ENCODE data around the gene CTNNA2. TPM values are rescaled to one million over a fixed set of nuclear protein-coding genes. Genes with fewer than 3 reads are reported as not detected.

The CTNNA2 gene
- polyA plus RNA-seq, 4 donors: 0.27 to 2.8 (median 1.3) TPM; not detected in 1

DNA sequence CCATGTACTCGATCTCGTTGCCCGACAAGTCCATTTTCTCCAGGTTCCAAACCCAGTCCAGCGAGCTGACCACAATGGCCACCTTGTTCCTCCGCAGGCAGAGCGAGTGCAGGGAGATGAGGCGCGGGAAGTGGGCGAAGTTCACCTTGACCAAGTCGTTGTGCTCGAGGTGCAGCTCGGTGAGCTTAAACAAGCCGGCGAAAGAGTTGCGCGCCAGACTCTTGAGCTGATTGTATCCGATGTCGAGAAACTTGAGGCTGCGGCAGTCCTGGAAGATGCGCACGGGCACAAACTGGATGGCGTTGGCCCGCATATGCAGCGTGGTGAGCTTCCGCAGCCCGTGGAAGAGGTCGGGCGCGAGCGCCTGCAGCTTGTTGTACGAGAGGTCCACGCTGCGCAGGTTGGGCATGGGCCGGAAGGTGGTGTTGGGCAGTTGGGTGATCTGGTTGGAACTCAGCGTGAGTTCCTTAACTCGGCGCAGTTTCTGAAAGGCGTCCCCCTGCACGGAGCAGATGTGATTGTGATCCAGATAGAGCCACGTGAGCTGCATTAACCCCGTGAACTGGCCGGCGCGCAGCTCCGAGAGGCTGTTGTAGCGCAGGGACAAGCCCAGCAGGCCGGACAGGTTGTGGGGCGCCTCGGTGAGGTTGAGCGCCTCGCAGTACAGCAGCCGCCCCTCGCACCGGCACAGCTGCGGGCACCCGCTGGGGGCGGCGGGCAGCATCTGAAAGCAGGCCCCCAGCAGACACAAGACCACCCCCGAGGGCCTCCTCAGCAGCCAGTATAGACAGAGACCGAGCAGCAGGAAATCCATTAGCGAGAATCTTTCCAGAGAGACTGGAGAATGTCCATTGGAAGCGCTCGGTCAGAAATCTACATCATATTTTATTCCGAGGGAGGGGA is 790.4 kb downstream of the CTNNA2 start:
- WGBS, 3 donors: 4 to 7% (median 6%) methylated on average over 64 of the region's 64 CpGs
- Histone ChIP-seq H3K4me3 (ENCODE audit: low read depth in 1 of 3, low read length in 3 of 3) (peak overlapping the region in 1 of 3 donors; percentile 39), H3K4me1 (ENCODE audit: control insufficient read depth in 3 of 3, insufficient read depth in 2 of 3, low read depth in 1 of 3, low read length in 2 of 3) (no peaks in the 10 kb centered on the region), H3K9me3 (ENCODE audit: control insufficient read depth in 2 of 2, insufficient read depth in 1 of 2, low read depth in 1 of 2, low read length in 1 of 2) (no peaks in the 10 kb centered on the region), H3K36me3 (ENCODE audit: control insufficient read depth in 3 of 3, insufficient read depth in 2 of 3, low read depth in 1 of 3, low read length in 3 of 3) (no peaks in the 10 kb centered on the region), H3K27ac (ENCODE audit: low read depth in 1 of 3, low read length in 2 of 3) (no peak overlapping the region), H3K27me3 (ENCODE audit: control insufficient read depth in 3 of 3, insufficient read depth in 3 of 3, low read length in 3 of 3) (peaks cover 13 to 68% (median 31%) of the 10 kb centered on the region in 3 donors)
- no peak for FAIRE-seq
- DNase-seq: peak in 1 of 2 donors; percentile 24

DNA sequence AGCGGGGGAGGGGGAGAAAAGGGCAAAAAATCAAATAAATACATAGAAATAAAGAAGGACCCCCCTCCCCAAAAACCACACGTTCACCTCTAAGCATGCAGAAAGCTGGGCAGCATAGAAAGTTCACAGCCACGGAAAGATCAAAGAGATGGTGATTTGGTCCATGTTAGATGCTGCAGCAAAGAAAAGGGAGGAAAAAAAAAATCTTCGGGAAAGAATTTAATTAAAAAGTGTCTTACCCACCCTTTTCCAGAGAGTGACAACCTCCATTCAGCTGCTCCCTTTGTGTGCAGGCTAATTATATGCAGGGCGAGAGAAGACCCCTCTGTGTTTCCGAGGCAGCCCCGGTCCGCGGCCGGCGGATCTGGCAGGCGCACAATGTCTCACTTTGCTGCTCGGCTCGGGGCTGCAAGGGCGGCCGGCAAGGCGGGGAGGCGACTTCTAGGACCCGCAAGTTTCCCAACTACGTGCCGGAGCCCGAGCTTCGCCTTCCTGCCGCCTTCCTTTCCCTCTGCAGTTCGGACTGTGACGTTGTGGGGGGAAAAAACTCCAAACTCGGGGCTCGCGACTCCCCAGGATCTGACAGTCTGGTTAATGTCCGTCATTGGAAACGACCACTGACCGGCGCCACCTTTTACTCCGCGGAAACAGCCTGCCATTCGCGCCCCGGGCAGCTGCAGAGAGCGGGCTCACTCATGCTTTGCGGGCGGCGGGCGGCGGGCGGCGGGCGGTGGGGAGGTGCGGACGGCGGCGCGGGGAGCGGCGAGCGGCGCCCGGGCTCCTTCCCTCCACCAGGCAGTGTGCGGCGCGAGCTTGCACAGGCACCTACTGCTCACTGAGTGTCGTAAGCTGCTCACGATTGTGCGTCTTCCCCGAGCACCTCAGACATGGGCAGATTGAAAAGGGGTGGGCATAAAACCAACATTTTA is 791.3 kb downstream of the CTNNA2 start, which contains the start of gene LRRTM1:
Gene LRRTM1, minus strand, starts transcription at position 844 of the 929 bp plus-strand sequence. CDS start 933 bp downstream, outside the sequence.
- no peaks in the 10 kb centered on the region for H3K4me1 ChIP-seq (ENCODE audit: control insufficient read depth in 3 of 3, insufficient read depth in 2 of 3, low read depth in 1 of 3, low read length in 2 of 3)
- H3K9me3 ChIP-seq (ENCODE audit: control insufficient read depth in 2 of 2, insufficient read depth in 1 of 2, low read depth in 1 of 2, low read length in 1 of 2): no peaks in the 10 kb centered on the region
- FAIRE-seq: no peak
- H3K36me3 ChIP-seq (ENCODE audit: control insufficient read depth in 3 of 3, insufficient read depth in 2 of 3, low read depth in 1 of 3, low read length in 3 of 3): no peaks in the 10 kb centered on the region
- H3K27ac ChIP-seq (ENCODE audit: low read depth in 1 of 3, low read length in 2 of 3): no peak within 1 kb of the TSS
- H3K27me3 ChIP-seq (ENCODE audit: control insufficient read depth in 3 of 3, insufficient read depth in 3 of 3, low read length in 3 of 3): peaks cover 13 to 68% (median 31%) of the 10 kb centered on the region in 3 donors
- DNase-seq: peak in 1 of 2 donors; percentile 24
- peak within 1 kb of the TSS in 1 of 3 donors; percentile 39 for H3K4me3 ChIP-seq (ENCODE audit: low read depth in 1 of 3, low read length in 3 of 3)
- WGBS, 3 donors: 2 to 3% (median 2%) methylated on average over 61 to 64 of the region's 64 CpGs

DNA sequence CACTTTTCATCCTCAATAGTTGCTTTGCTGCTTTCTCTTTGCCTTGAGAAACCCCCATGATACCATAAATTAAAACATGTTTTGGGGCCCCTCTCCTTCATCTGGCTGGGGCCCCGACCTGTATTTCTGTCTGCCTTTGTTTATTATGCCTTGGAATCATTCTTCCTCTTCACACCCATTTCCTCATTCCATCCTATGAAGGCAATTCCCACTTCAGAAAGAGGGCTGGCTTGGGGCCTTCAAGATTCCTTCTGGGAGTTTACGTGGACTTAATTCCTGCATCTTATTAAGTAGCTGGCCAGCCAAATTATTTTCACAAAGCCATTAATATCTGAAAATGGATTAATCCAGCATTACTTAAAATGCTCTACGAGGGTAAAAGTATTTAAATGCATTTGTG is 798.5 kb downstream of the CTNNA2 start:
- Histone ChIP-seq H3K36me3 (ENCODE audit: control insufficient read depth in 3 of 3, insufficient read depth in 2 of 3, low read depth in 1 of 3, low read length in 3 of 3) (no peaks in the 10 kb centered on the region), H3K4me1 (ENCODE audit: control insufficient read depth in 3 of 3, insufficient read depth in 2 of 3, low read depth in 1 of 3, low read length in 2 of 3) (no peaks in the 10 kb centered on the region), H3K9me3 (ENCODE audit: control insufficient read depth in 2 of 2, insufficient read depth in 1 of 2, low read depth in 1 of 2, low read length in 1 of 2) (no peaks in the 10 kb centered on the region), H3K4me3 (ENCODE audit: low read depth in 1 of 3, low read length in 3 of 3) (no peak overlapping the region), H3K27ac (ENCODE audit: low read depth in 1 of 3, low read length in 2 of 3) (no peak overlapping the region), H3K27me3 (ENCODE audit: control insufficient read depth in 3 of 3, insufficient read depth in 3 of 3, low read length in 3 of 3) (peaks cover 0 to 4% (median 0%) of the 10 kb centered on the region in 3 donors)
- DNase-seq (peak in 1 of 2 donors; percentile 8), FAIRE-seq (no peak)
- WGBS, 3 donors: 33 to 35% (median 34%) methylated on average over 3 of the region's 3 CpGs

DNA sequence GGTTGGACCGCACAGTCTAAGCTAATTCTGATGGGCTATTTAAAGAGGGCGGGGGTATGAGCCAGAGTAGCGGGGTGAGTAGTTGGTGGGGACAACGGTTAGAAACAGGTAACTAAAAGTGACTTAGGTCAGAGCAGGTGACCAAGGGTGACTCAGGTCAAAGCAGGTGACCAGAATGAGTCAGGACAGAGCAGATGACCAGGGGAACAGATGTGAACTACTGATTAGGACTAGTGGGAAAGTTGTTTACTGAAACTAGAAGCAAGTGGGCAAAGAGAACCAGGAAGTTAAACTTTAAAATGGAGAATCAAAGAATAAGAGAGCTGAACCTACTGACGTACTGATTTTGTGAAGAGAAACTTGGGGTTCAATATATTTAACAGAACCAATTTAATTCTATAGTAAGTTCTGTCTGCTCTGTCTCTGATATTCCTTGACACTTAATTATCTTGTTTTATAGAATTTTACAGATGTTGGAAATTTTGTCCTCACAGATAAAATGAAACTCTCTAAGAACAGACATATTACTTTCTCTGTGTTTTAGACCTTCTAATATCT is 799.5 kb downstream of the CTNNA2 start:
- H3K9me3 ChIP-seq (ENCODE audit: control insufficient read depth in 2 of 2, insufficient read depth in 1 of 2, low read depth in 1 of 2, low read length in 1 of 2): no peaks in the 10 kb centered on the region
- H3K4me1 ChIP-seq (ENCODE audit: control insufficient read depth in 3 of 3, insufficient read depth in 2 of 3, low read depth in 1 of 3, low read length in 2 of 3): no peaks in the 10 kb centered on the region
- DNase-seq: no peak
- WGBS, 3 donors: 86 to 89% (median 88%) methylated on average over 5 of the region's 5 CpGs
- H3K27me3 ChIP-seq (ENCODE audit: control insufficient read depth in 3 of 3, insufficient read depth in 3 of 3, low read length in 3 of 3): no peaks in the 10 kb centered on the region
- no peak overlapping the region for H3K27ac ChIP-seq (ENCODE audit: low read depth in 1 of 3, low read length in 2 of 3)
- FAIRE-seq: no peak
- H3K4me3 ChIP-seq (ENCODE audit: low read depth in 1 of 3, low read length in 3 of 3): no peak overlapping the region
- H3K36me3 ChIP-seq (ENCODE audit: control insufficient read depth in 3 of 3, insufficient read depth in 2 of 3, low read depth in 1 of 3, low read length in 3 of 3): no peaks in the 10 kb centered on the region

DNA sequence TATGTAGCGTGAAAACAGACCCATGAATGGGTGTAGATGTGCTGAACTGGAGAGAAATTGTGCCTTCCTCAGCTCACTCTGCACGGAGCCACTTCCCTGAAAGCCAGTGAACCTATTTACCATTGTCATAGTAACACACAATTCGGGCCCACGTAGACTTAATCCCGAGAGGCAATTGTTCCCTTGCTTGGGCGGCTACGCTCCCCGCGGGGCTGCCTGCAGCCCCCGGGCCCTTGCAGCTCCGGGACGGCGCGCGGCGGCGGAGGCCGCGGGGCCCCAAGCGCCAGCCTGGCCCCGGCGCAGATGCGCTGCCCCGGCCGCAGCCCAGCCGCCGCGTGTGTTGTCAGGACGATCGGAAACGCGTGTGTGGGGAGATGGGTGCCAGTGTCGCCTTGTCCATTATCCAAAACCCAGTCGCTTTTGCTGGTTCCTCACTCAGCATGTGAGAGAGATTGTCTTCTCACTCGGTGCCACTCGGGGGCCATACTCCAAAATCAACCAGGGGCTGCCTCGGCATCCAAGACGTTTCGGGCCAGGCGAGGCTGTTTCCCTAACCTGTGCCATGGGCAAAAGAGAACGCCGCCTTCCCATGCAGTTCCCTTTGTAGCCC is 809.6 kb downstream of the CTNNA2 start:
- no peak for FAIRE-seq
- Histone ChIP-seq H3K36me3 (ENCODE audit: control insufficient read depth in 3 of 3, insufficient read depth in 2 of 3, low read depth in 1 of 3, low read length in 3 of 3) (no peaks in the 10 kb centered on the region), H3K4me1 (ENCODE audit: control insufficient read depth in 3 of 3, insufficient read depth in 2 of 3, low read depth in 1 of 3, low read length in 2 of 3) (no peaks in the 10 kb centered on the region), H3K9me3 (ENCODE audit: control insufficient read depth in 2 of 2, insufficient read depth in 1 of 2, low read depth in 1 of 2, low read length in 1 of 2) (no peaks in the 10 kb centered on the region), H3K27me3 (ENCODE audit: control insufficient read depth in 3 of 3, insufficient read depth in 3 of 3, low read length in 3 of 3) (peaks cover 4 to 30% (median 6%) of the 10 kb centered on the region in 3 donors), H3K4me3 (ENCODE audit: low read depth in 1 of 3, low read length in 3 of 3) (no peak overlapping the region), H3K27ac (ENCODE audit: low read depth in 1 of 3, low read length in 2 of 3) (no peak overlapping the region)
- WGBS, 3 donors: 13 to 14% (median 14%) methylated on average over 41 to 42 of the region's 42 CpGs
- peak in 1 of 2 donors; percentile 20 for DNase-seq

DNA sequence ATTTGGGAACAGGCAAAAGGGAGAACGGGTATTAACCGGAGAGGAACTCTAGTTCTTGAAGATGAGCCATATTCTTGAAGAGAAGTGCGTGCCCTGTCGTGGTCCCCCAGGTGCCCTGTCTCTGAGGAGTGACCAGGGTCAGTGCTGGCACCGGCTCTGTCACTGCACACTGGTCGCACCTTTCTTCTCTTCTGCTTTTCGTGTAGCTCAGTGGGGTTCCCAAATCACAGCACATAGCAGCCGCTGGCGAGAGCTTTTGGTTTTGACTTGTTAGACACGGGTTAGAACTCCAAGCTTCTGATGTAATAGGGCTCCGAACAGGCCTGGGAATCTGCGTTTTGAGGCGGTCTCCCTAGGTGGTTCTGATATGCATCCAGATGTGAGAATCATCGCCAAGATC is 810.1 kb downstream of the CTNNA2 start:
- no peaks in the 10 kb centered on the region for H3K9me3 ChIP-seq (ENCODE audit: control insufficient read depth in 2 of 2, insufficient read depth in 1 of 2, low read depth in 1 of 2, low read length in 1 of 2)
- no peaks in the 10 kb centered on the region for H3K4me1 ChIP-seq (ENCODE audit: control insufficient read depth in 3 of 3, insufficient read depth in 2 of 3, low read depth in 1 of 3, low read length in 2 of 3)
- peaks cover 4 to 30% (median 6%) of the 10 kb centered on the region in 3 donors for H3K27me3 ChIP-seq (ENCODE audit: control insufficient read depth in 3 of 3, insufficient read depth in 3 of 3, low read length in 3 of 3)
- DNase-seq: no peak
- WGBS, 3 donors: 45 to 52% (median 48%) methylated on average over 14 of the region's 14 CpGs
- no peak overlapping the region for H3K27ac ChIP-seq (ENCODE audit: low read depth in 1 of 3, low read length in 2 of 3)
- H3K36me3 ChIP-seq (ENCODE audit: control insufficient read depth in 3 of 3, insufficient read depth in 2 of 3, low read depth in 1 of 3, low read length in 3 of 3): no peaks in the 10 kb centered on the region
- no peak for FAIRE-seq
- no peak overlapping the region for H3K4me3 ChIP-seq (ENCODE audit: low read depth in 1 of 3, low read length in 3 of 3)

DNA sequence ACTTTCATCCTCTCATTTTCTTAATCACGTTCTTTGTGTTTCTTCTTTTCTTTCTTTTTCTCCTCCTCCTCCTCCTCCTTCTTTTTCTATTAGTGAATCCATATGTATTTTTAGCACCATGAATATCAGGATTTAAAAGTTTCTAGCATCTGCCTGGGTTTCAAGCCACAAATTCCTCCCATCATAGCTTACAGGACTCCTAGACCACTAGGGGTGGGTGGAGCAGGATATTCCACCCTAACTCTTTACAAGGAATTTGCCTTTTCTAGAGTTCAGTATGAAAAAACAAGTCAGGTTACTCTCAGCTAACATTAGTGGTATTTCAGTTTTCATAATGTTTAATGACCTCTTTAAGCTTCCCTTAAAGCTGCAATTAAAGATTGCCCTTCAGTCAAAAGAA is 810.8 kb downstream of the CTNNA2 start:
- Histone ChIP-seq H3K9me3 (ENCODE audit: control insufficient read depth in 2 of 2, insufficient read depth in 1 of 2, low read depth in 1 of 2, low read length in 1 of 2) (no peaks in the 10 kb centered on the region), H3K36me3 (ENCODE audit: control insufficient read depth in 3 of 3, insufficient read depth in 2 of 3, low read depth in 1 of 3, low read length in 3 of 3) (no peaks in the 10 kb centered on the region), H3K27me3 (ENCODE audit: control insufficient read depth in 3 of 3, insufficient read depth in 3 of 3, low read length in 3 of 3) (peaks cover 4 to 33% (median 6%) of the 10 kb centered on the region in 3 donors), H3K27ac (ENCODE audit: low read depth in 1 of 3, low read length in 2 of 3) (no peak overlapping the region), H3K4me1 (ENCODE audit: control insufficient read depth in 3 of 3, insufficient read depth in 2 of 3, low read depth in 1 of 3, low read length in 2 of 3) (no peaks in the 10 kb centered on the region), H3K4me3 (ENCODE audit: low read depth in 1 of 3, low read length in 3 of 3) (no peak overlapping the region)
- 30 to 48% (median 30%) methylated on average over 1 of the region's 1 CpG for whole genome bisulfite sequencing, 3 donors
- FAIRE-seq (no peak), DNase-seq (no peak)

Data from small intestine (tissue), 7 donors.